Measurements from ENCODE around the gene ARSG.

DNA sequence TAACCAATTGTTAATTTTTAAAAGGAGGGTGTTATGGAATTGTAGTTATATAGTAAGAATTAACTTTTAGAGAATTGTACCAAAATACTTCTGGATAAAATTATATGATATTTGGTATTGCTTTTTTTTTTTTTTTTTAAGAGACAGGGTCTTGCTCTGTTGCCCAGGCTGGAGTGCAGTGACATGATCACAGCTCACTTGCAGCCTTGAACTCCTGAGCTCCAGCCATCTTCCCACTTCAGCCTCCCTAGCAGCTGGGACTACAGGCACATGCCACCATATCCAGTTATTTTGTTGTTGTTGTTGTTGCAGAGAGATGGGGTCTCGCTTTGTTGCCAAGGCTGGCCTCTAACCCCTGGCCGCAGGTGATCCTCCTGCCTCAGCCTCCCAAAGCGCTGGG, 8.5 kb downstream of the ARSG start:
- no peak for TF ChIP-seq RAD21 (IDR thresholded peaks at IDR 0.05)
- TF ChIP-seq, protein P1, sequence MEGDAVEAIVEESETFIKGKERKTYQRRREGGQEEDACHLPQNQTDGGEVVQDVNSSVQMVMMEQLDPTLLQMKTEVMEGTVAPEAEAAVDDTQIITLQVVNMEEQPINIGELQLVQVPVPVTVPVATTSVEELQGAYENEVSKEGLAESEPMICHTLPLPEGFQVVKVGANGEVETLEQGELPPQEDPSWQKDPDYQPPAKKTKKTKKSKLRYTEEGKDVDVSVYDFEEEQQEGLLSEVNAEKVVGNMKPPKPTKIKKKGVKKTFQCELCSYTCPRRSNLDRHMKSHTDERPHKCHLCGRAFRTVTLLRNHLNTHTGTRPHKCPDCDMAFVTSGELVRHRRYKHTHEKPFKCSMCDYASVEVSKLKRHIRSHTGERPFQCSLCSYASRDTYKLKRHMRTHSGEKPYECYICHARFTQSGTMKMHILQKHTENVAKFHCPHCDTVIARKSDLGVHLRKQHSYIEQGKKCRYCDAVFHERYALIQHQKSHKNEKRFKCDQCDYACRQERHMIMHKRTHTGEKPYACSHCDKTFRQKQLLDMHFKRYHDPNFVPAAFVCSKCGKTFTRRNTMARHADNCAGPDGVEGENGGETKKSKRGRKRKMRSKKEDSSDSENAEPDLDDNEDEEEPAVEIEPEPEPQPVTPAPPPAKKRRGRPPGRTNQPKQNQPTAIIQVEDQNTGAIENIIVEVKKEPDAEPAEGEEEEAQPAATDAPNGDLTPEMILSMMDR (IDR thresholded peaks at IDR 0.05; ENCODE audit: low read depth, low read length, missing input control), result no peak
- TF ChIP-seq, protein P2, sequence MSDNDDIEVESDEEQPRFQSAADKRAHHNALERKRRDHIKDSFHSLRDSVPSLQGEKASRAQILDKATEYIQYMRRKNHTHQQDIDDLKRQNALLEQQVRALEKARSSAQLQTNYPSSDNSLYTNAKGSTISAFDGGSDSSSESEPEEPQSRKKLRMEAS (IDR thresholded peaks at IDR 0.05), result no peak
- TF ChIP-seq, protein P3, sequence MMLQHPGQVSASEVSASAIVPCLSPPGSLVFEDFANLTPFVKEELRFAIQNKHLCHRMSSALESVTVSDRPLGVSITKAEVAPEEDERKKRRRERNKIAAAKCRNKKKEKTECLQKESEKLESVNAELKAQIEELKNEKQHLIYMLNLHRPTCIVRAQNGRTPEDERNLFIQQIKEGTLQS (IDR thresholded peaks at IDR 0.05), result no peak
- TF ChIP-seq, protein P4, sequence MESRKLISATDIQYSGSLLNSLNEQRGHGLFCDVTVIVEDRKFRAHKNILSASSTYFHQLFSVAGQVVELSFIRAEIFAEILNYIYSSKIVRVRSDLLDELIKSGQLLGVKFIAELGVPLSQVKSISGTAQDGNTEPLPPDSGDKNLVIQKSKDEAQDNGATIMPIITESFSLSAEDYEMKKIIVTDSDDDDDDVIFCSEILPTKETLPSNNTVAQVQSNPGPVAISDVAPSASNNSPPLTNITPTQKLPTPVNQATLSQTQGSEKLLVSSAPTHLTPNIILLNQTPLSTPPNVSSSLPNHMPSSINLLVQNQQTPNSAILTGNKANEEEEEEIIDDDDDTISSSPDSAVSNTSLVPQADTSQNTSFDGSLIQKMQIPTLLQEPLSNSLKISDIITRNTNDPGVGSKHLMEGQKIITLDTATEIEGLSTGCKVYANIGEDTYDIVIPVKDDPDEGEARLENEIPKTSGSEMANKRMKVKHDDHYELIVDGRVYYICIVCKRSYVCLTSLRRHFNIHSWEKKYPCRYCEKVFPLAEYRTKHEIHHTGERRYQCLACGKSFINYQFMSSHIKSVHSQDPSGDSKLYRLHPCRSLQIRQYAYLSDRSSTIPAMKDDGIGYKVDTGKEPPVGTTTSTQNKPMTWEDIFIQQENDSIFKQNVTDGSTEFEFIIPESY (IDR thresholded peaks at IDR 0.05), result no peak
- no peak for TF ChIP-seq EGR1 (IDR thresholded peaks at IDR 0.05; ENCODE audit: low read depth in 2 of 2)
- no peak for TF ChIP-seq TAF1 (conservative IDR thresholded peaks at IDR 0.05)
- TF ChIP-seq SP1 (IDR thresholded peaks at IDR 0.05), result no peak
- no peak for TF ChIP-seq FOXA2 (IDR thresholded peaks at IDR 0.05)
